ENCODE results near the gene HIVEP3. TPM values are rescaled to one million over a fixed set of nuclear protein-coding genes. Genes with fewer than 3 reads are reported as not detected.

Gene HIVEP3
- total RNA-seq, 1 donor from 2014 or later, result 1.8 TPM

DNA sequence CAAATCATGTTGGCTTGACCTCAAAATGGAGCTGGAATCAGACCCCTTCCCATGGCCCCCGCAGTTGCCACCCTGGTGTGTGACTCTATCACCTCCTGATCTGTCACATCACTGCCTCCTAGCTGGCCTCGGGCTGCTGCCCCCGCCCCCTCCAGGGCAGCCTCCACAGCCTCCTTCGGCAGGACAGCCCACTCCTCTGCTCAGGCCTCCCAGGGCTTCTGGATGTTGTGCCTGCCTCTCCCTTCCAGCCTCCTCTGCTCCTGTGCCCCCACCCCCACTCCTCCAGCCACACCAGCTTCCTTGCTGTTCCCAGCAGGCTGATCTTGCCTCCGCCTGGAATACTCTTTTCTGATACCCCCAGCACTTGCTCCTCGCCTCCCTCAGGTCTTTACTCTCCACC is 299.9 kb downstream of the HIVEP3 start:
- no peak for DNase-seq (ENCODE audit: low read depth in 2 of 2)

DNA sequence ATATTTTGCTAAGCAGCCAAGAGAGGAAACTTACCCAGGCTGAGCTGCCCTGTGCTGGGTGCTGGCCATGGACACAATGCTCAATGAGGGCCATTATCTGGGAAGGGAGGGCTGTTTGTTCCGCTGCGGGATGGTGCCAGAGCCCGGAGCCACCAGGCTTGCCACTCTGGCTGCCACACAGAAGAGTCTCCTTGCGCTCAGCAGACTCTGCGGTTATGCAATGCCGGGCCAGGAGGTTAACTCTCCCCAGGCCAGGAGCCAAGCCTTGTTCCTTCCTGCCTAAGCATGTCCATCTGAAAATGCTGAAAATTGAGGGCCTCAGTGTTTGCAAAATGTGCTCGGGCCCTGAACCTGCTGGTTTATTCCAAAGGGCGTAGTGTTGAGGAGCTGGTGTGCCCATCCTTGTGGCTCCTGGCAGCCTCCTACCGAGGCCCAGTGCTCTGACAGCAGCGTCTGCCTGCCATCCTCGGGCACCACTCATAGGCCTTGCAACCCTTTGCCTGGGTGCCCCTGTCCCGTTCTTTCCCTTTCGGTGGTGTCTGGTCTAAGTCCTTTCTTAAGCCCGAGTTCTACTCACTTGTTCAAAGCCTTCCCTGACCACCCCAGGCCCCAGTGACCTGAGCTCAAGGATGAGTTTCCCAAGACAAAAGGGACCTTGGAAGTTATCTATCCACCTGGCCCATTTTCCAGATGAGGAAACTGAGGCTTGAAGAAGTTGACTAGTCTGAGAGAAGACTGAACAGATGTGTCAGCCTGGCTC is 300.5 kb downstream of the HIVEP3 start:
- peak; percentile 52 to 57 for DNase-seq (ENCODE audit: low read depth in 2 of 2)

DNA sequence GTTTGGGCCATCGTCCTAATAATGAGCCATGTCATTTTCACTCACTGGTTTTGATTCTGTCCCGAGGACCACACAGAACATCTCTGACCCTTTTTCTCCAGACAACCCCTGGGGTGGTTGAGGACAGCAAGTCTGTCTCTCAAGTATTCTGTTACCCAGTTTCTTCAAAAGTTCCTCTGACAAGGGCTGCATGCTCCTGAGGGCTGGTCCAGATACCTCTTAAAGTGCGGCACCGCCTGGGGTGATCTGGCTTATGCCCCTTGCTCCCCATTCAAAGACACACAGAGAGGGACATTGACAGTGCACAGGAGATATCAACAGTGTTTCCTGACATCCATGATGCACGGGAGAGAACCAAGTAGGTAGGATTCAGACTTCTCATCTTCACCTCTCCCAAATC is 301.4 kb downstream of the HIVEP3 start:
- DNase-seq (ENCODE audit: low read depth in 2 of 2), result no peak

DNA sequence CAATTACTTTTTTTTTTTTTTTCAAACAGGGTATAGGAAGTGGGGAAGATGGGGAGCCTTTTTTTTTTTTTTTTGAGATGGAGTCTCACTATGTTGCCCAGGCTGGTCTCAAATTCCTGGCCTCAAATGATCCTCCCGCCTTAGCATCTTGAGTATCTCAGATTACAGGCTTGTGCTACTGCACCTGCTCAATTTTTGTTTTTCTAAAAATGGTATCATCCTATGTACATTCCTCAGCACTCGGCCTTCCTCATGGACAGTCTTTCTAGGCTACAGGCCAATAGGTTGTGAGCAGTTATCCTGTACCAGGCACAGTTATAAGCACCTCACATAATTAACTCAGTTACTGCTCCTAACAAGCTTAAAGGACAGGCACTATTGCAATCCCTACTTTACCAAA is 302.2 kb downstream of the HIVEP3 start:
- DNase-seq (ENCODE audit: low read depth in 2 of 2), result no peak

DNA sequence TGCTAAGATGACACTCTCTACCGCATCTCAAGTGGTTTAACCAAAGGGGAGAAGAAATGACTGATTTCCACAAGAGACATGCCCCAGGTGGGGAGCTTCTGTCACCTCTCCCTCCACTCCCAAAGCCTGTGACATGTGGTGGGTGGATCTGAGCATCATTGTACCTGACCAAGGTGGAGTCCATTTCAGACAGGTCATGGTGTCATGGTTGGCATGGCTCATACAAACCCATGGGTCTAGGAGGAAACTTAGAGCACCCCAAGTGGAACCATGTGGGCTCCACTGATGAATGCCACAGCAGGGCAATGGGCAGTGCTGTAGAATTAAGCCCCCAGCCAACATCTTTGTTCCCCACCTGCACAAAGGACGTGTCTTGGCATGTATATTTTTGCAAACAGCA is 302.7 kb downstream of the HIVEP3 start:
- DNase-seq (ENCODE audit: low read depth in 2 of 2), result no peak

DNA sequence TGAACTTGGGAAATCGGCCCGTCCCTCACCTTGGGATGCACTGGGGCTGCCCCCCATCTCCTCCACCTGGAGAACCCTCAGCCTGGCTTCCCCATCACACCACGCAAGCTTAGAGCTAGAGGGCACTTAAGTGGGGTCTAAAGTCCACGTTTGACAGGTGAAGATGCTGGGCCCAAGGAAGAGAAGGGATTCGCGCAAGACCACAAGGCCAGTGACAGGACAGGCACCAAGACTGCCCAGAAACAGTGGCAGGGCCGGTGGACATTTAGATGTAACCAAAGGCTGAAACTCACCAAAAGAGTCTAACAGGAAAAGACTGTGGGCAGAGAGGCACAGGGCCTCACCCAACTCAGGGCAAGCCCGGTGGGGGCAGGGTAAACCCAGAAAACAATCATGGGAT is 303.4 kb downstream of the HIVEP3 start:
- DNase-seq (ENCODE audit: low read depth in 2 of 2), result no peak

DNA sequence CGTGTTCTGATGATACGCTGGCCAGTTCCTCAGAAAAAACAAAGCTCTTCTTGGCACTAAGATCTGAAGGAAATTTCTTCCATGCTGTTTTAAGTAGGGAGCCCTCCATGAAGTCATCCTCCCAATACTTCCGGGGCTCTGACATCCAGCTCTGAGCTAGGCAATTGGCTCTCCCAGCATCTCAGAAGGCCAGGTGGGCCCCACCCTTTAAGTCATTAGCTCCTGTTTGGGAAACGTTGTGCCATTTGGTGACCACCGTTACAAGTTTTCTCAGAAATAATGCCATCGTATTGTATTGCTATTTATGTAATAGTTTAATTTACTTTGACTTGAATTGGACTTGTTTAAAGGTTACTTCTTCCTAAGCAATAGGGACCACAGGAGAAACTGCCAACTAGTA is 303.9 kb downstream of the HIVEP3 start:
- no peak for DNase-seq (ENCODE audit: low read depth in 2 of 2)

DNA sequence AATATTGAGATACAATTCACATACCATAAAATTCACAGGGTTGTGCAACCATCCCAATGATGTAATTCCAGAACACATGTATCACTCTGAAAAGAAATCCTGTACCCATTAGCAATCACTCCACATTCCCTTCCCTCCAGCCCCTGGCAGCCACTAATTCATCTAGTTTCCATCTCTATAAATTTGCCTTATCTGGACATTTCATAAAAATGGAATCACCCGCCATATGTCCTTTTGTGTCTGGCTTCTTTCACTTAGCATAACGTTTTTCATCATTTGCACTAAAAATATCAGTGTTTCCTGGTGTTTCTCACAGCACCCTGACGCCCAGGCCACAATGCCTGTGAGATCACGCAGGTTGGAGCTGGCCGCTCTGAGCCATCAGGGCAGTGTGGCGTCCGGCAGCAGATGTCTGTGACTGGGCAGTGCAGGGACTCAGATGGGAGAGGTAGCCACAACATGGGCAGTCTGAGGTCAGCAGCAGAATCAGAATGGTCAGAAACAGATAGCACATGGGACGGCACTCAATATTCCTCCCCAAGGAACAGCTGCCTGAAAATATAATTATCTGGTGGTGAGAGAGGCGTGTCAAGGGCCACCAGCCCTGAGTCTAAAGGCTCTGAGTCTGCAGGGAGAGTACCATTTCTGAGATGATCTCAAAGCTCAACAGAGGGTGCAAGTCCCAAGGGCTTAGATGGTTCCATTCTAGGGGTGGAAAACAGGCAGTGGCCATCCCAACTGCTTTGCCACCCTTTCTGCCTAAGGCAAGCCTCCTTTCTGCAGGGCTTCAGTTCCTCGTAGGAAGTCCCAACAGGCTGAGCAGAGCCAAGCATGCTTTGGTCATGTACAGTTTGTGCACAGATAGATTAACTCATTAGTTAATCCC is 304.8 kb downstream of the HIVEP3 start:
- DNase-seq (ENCODE audit: low read depth in 2 of 2), result no peak

DNA sequence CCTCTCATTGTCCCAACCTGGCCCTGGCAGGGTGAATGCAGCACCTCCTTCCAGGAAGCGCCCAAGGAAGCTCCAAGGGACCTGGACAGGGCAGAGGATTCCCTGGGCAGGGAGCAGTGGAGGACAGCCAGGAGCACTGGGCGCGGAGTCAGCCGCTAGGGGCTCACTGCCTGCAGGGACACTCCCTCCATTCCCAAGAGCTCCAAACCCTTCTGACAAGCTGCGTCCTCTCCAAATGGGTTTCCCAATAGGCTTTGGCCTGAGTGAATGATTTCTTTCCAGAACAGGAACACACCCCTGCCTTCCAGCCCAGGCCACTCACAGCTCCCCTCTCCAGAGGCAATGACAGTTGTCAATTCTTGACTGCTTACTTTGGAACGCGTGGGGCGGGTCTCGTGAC is 305.8 kb downstream of the HIVEP3 start:
- no peak for DNase-seq (ENCODE audit: low read depth in 2 of 2)

DNA sequence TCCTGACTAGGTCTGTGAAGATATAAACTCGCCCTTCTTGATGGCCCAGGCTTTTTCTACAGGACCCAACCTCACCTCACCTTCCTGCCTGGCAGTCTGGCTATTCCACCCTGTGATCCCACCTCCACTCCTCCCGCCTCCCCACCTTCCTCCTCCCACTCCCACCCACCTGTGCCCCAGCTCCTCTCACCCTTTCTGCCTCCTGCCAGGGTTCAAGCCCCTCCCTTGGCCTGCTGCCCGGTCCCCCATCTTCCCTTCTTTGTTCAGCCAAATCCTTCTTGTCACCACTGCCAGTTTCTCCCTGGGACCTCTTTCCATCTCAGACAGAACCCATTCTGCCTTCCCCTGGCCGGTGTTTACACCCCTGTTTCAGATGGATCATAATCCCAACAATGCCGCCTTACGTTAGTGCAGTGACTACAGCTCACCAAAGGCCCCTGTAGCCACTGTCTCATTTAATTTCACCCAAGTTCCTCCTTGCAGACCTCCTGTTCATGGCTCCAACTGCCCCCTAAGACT is 306.7 kb downstream of the HIVEP3 start:
- no peak for DNase-seq (ENCODE audit: low read depth in 2 of 2)

DNA sequence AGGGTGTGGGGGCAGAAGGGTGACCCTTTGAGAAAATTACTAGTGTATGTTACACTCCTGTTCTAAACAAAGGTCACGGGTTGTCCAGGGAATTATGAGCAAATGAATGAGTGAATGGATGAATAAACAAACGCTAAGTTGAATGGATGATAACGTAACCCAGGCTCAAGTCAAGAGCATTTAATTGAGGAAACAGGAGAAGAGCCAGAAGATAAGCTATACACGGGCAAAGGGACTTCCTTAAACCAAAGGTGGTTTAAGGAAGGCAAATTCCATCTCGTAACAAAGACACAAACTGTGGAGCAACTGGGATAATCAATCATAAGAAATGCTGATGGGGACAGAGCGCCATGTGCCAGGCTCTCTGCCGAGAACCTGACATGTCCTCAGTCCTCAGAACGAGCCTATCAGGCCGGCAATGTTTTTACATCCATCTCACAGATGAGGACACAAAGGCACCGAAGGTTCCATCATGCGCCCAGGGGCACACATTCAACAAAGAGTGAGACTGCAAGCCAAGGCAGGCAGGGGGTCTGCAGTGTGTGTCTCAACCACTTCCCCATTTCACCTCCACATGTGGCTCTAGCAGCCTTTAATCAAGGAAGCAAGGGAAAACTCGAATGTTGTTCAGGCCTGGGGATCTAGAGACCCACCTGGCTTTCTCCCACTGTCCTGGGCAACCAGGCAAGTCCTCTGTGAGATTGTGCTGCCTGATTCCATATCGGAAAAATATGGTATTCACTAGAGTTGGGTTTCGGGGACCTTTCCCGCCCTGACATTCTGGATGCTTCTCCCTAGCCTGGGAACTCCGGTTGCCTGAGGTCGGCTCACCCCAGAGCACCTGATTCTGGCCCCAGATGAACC is 307.4 kb downstream of the HIVEP3 start:
- no peak for DNase-seq (ENCODE audit: low read depth in 2 of 2)

DNA sequence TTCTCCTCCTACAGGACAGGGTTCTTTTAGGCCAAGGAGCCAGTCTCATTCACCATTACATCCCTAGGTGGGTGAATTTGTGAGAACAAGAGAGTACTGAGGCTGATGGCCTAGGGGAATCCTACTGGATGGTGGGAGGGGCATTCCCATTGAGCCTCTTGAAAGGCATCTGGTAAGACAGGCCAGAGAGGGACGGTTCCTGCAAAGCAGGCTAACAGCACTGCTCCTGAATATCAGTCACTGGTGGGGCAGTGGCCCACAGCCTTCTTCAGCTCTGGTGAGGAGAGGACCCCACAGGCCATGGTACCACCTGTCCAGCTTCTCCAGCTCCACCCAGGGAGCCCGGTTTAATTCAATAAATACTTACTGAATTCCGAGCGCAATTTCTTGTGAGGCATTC is 308.4 kb downstream of the HIVEP3 start:
- DNase-seq (ENCODE audit: low read depth in 2 of 2), result no peak

DNA sequence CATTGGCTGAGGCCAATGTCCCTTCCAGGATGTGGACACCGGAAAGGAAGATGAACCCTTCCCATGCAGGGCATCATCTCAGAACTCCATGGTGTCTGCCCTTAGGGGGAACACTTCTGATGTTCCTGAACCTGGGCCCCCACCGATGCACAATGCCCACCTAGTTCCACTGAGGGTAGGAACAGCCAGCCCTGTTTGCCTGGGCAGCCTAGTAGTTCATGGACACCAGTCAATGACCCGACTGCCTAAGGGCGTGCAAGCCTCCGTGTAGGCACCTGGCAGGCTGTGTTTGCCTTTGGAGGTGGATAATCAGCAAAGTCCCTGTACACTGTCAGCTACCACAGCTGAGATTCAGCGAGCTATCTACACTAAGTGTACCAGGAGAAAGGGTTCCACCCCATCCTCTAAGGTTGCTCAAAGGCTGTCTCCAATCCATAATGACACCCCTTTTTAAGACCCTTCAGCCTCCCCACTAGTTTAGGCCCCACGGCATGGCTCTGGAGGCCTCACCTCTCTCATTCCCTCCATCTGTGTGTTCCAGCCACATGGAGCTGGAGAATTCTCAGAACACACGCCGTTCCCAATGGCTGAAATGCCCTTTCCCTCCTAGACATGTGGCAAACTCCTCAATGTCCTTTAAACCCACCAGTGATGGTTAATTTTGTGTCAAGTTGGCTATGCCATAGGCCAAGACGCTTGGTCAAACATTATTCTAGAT is 309.4 kb downstream of the HIVEP3 start:
- DNase-seq (ENCODE audit: low read depth in 2 of 2), result no peak

DNA sequence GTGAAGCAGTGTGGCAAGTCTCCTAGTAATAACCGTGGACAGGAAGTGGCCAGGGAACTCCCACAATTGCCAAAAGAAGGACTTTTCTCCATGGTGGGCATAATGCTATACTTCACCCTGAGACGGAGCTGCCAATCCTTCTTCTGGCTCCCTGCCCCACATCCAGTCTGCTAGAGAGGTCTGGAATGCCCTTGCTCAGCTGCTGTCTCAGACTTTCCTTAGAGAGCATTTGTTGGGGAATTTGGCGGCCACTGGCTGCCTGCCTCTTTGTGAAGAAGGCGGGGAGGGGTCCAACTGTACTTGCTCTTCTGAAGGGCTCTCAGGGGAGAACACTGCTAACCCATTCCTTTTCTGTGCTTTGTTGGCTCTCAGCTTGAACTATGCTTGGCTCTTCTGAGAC is 310.5 kb downstream of the HIVEP3 start:
- no peak for DNase-seq (ENCODE audit: low read depth in 2 of 2)

DNA sequence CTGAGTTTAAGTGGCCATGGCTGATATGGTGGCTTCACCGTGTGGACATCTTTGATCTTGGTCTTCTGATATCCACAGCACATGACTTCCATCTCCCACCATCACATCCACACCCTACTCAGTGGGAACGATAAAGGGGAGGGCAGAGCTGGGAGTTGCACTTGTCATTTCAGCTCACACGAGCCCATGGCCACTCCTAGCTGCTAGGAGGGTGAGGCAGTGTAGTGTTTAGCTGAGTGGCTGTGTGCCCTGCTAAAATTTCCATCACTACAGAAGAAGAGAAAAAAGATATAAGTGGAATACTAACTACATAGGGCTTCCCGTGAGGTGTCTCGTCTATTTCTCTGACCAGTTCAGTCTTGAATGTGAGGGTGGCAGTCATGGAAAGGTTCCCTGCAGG is 310.9 kb downstream of the HIVEP3 start:
- DNase-seq (ENCODE audit: low read depth in 2 of 2), result no peak

DNA sequence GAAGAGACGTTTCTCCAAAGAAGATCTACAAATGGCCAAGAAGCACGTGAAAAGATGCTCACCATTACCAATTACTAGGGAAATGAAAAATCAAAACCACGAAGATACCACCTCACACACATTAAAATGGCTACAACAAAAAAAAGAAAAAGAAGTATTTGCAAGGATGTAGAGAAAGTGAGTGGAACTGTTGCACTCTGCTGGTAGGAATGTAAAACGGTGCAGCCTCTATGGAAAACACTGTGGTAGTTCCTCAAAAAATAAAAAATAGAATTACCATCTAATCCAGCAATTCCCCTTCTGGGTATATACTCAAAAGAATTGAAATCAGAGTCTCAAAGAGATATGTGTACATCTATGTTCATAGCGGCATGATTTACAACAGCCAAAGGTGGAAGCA is 318.8 kb downstream of the HIVEP3 start:
- DNase-seq (ENCODE audit: low read depth in 2 of 2), result peak in 1 of 2 donors; percentile 42

DNA sequence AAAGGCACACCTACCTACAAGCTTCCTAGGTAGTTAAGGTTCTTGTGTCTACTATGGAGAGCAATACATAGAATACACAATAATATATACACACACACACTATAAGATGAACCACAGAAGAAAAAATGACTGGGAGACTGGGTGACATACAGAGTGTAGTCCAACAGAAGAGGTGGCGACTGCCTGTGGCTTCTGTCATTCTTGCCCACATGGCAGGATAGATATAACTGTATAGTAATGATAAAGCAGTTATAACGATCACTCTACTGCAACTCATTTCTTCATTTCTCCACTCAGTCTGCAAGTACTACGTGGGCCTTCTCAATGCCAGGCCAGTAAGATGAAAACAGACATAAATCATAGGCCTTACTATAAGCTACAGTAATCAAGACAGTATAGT is 320.4 kb downstream of the HIVEP3 start:
- no peak for DNase-seq (ENCODE audit: low read depth in 2 of 2)

DNA sequence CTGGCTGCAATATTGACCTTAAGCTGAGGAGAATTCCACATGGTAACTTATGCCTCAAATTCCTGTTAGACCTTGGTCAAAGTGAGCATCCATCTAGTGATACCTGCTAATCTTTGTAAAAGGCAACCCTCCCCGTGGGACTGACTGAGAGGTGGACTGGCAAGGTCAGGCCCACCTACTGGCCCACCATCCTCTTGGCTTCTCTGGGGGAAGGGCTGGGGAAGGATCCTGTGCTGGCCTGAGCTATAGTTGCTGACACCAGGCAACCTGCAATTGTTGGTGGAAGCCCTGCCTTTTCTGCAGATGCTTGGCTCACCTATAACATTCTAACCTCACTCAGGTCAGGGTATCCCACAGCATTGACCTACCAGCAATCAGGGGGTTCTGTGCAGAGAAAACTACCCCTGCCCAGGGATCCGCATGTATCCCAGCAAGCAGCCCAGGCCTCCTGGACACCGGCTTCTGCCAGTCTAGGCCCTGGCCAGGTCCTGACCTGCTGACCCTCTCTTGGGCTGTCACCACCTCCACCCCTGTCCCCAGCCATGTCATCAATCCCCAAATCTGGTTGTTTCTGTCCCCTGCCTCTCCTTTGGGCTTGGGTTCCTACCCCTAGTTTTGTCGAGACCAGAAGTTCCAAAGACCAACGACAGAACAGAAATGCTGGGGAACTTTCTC is 326.1 kb downstream of the HIVEP3 start:
- DNase-seq (ENCODE audit: low read depth in 2 of 2), result no peak

DNA sequence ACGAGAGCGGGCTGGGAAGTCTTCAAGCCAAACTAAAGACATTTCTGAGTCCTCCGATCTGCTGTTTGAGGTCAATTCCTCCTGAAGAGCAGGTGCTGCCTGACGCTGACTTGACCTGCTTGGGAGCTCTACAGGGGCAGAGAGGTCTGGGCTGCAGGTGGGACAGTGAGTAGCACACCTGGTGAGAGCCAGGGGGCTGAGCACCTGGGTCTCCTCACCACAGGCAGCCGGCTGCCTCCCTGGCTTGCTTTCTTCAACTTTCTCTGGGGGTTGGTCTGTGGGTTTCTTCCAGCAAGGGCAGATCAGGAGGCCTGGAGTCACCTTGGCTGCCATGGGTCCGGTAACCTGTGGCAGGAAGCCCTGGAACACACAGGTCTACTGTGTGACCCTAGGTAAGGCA is 326.8 kb downstream of the HIVEP3 start:
- no peak for DNase-seq (ENCODE audit: low read depth in 2 of 2)

DNA sequence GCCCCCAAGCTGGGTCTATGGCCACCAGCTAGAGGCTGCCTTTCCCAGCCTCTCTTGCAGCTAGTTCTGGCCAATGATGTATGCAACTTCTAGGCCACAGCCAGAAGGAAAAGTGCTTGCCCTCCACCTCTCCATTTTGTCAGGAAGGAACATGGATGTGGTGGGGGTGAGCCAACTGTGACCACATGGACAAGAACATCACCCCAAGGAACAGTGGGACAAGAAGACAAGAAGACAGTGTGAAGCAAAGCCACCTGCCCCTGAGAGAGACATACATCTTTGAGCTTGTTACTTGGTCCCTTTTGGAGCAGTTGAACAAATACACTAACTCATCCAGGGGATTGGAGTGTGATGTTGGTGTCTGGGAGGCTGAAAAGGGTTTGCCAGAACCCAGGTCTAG is 328.4 kb downstream of the HIVEP3 start:
- DNase-seq (ENCODE audit: low read depth in 2 of 2), result no peak

DNA sequence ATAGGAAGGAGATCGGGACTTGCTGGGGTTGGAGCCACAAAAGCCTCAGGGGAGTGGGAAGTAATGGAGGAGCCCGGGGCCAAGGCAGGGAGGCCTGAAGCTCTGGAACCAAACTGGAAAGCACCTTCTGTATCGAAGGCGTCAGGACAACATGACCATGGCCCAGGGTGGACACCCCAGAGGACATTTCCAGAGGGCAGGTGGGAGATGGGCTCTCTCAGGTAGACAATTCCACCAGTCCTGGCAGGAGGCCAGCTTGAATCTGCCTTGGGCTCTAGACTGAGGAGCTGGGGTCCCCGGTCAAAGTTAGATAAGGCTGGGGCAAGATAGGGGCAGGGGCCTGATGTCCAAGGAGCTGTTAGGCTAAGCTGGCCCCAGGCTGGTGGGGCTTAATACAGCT is 329.3 kb downstream of the HIVEP3 start:
- no peak for DNase-seq (ENCODE audit: low read depth in 2 of 2)
